Testis (tissue), 2 donors: ENCODE data around the gene SEPHS2.

Experiments
- POLR2A ChIP-seq: fragments of 450-650 bp; IDR thresholded peaks from one replicate; pipeline ENCODE4 v1.6.1; 2017; ENCODE audit warnings: antibody characterized with exemption, mild to moderate bottlenecking, moderate library complexity
- TF ChIP-seq, protein P1 (sequence below), 3 experiments: fragments of 450-650 bp in 2 of 3; fragments of 200-600 bp in 1 of 3; sonication (generic) in 1 of 3; IDR thresholded peaks; one replicate each; pipeline ENCODE4 v1.5.1; 2016 to 2019; ENCODE audit warnings: antibody characterized with exemption in 3 of 3, mild to moderate bottlenecking in 2 of 3, moderate library complexity in 1 of 3

DNA sequence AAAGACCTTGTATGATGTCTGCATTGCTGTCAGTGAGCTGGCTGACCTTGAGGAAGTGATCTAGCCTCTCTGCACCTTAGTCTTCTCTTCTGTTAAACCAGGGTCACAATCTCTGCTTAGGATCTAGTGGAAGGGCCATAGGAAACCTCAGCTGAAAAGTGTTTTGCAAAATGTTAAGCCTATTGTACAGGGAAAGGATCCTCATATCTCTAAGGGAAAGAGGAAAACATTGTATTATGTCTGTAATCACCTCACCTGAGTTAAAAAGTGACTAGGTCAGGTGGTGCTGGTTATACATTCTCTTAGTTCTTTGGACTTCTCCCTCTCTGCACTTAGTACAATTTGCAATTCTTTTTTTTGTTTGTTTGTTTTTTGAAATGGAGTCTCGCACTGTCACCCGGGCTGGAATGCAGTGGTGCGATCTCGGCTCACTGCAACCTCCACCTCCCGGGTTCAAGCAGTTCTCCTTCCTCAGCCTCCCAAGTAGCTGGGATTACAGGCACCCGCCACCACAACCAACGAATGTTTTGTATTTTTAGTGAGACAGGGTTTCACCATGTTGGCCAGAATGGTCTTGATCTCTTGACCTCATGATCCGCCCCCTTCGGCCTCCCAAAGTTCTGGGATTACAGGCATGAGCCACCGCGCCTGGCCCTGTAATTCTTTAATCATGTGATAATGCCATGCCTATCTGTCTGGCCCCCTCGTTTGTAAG, 2.0 kb upstream of the SEPHS2 start:
- TF ChIP-seq, protein P1, sequence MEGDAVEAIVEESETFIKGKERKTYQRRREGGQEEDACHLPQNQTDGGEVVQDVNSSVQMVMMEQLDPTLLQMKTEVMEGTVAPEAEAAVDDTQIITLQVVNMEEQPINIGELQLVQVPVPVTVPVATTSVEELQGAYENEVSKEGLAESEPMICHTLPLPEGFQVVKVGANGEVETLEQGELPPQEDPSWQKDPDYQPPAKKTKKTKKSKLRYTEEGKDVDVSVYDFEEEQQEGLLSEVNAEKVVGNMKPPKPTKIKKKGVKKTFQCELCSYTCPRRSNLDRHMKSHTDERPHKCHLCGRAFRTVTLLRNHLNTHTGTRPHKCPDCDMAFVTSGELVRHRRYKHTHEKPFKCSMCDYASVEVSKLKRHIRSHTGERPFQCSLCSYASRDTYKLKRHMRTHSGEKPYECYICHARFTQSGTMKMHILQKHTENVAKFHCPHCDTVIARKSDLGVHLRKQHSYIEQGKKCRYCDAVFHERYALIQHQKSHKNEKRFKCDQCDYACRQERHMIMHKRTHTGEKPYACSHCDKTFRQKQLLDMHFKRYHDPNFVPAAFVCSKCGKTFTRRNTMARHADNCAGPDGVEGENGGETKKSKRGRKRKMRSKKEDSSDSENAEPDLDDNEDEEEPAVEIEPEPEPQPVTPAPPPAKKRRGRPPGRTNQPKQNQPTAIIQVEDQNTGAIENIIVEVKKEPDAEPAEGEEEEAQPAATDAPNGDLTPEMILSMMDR (IDR thresholded peaks at IDR 0.05), result no peak
- no peak for TF ChIP-seq POLR2A
